OCI-LY7 (cell line): ENCODE data around the gene TRMT10C.

Experiments
- CTCF ChIP-seq: fragments of 200-600 bp; sonication (generic); conservative IDR thresholded peaks from 2 replicates; pipeline ENCODE4 v1.5.1; 2014; ENCODE audit warnings: mild to moderate bottlenecking, antibody characterized with exemption, low read length, moderate library complexity, mixed read lengths
- EZH2phosphoT487 ChIP-seq: fragments of 200-600 bp; sonication (generic); IDR thresholded peaks from 2 replicates; pipeline ENCODE4 v1.6.1; 2018; ENCODE audit warnings: low read depth, borderline replicate concordance, mild to moderate bottlenecking, mixed run types, antibody characterized with exemption, low read length, moderate library complexity, mixed read lengths

DNA sequence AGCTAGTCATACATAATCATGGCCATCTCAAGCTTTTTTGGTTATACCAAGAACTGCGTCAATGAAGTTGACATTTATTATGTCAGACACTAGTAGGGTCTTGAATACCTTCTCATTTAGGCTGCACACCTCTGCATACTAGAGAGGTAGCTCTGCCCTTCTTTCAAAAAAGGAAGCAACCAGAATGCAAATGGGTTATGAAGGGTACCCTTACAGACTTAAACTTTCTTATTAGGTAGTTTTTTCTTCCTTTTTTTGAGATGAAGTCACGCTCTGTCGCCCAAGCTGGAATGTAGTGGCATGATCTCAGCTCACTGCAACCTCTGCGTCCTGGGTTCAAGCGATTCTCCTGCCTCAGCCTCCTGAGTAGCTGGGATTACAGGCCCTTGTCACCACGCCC is 15.6 kb downstream of the TRMT10C start:
- no peak for TF ChIP-seq CTCF
- no peak for TF ChIP-seq EZH2phosphoT487
